DMS153 treated with DMSO at 0.1 percent for 48 hours (cell line): ENCODE data around the gene PLP2.
A peak's percentile ranks its signal among the peaks of the same experiment; 100 is the strongest.

Source experiments
- DNase-seq: peaks from one replicate; lab custom pipeline; 2025; ENCODE audit not compliant: unreplicated experiment; lab: John Stamatoyannopoulos, UW

PLP2 gene

GRCh38 chrX:49186125-49187027 is 14.7 kb downstream of the PLP2 start, which contains the start of gene PRICKLE3:
Gene PRICKLE3, minus strand, starts transcription at chrX:49186373. Its CDS starts 76 bp downstream, at chrX:49186297.
- no peak for DNase-seq

DNA sequence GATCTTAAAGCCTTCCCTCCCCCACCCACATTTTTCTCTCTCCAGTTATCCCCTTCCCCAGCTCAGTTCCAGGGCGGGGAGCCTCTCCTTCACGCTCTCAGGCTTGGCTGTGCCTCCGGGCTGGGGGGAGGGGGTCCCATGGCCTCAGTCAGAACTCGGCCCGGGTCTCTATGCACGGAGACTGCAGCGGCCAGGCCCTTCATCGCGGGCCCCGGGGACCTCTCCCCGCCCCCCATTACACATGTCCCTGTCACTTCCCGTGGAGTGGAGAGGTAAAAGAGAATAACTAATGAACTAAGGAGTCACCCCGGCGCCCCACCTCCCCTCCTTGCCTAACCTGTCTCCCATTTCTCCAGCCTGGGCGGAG is 15.3 kb downstream of the PLP2 start:
- no peak for DNase-seq

DNA sequence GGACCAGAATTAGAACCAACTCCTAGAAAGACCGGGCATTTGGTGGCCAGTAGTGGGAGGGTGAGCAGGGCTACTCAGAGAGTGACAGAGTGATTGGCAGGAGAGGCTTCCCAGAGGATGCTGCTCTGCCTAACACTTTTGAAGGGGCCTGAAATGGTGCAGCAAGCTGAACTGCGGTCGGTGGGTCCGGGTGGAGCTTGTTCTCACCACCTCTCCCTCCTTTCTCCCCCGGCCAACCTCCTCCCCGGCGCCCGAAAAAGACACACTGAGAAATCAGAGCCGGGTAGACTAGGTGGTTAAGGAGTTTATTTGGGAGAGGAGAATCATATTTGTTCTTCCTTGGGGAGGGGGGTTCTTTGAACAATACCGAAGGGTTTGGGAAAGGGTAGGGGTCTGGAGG is 15.8 kb downstream of the PLP2 start:
- DNase-seq, result no peak

- DNase-seq, result no peak
These were observed 16.9 kb downstream of the PLP2 start for GRCh38 chrX:49188468-49189076.

DNA sequence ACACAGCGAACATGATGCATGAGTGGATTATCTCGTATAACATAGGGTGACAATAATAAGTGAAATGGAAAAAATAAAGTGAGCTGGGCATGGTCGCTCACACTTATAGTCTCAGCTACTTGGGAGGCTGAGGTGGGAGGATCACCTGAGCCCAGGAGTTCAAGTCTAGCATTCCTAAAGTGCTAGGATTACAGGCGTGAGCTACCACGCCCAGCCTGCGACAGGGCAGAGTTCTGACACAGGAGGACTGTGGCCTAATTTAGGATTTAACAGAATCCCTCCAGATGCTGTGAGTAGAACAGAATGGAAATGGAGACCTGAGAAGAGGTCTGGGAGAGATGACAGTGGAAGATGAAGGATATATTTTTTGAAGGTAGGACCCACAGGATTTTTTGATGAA is 17.9 kb downstream of the PLP2 start:
- DNase-seq, result no peak

DNA sequence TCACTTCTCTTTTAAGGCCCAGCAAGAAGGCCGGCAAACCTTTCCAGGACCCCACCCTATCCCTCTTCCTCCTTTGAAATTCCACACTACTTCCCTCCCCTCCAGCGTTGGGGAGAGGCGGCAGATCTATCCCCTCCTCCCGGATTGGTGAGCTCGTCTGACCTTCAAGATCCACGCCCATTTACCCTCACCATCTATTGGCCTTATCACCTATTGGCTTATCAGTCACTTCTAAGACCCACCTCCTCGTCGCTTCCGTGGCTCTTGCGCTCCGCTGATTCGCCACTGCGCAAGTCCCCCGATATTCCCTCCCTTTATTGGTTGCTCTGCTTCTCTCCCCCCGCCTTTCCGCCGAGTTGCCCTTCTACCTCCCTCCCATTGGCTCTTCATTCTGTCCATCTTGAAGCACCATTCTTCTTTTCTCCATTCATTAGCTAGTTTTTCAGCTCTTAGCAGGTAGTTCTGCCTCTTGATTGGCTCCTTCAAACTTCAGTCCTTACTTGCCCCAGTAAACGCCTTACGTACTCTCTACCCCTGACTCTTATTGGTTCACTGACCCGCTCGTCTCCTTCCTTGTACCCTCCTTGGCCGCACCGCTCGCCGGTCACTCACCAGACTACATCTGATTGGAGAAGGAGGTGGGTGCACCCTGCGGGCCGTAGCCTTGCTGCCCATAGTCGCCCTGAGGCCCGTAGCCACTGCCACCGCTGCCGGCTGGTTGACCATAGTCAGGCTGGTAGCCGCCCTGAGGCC is 19.3 kb downstream of the PLP2 start:
- peak; percentile 90 for DNase-seq

DNA sequence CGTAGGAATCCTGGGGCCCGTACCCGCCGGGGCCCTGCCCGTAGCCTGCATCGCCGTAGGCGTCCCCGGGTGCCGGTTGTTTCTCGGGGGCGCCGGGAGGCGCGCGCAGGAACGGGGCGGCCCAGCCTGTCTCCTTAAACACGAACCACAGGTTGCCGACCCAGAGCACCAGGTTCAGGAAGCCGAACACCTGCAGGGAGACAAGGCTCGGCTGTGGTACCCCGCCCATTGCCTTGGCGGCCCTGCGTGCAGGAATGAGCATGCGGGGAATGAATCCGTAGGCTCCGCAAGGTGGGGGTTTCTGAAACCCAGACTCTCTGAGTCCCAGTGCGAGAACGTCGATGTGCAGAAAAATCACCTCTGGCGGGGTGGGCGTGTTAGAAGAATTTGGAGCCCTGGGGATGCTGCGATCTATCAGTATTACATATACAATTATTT is 19.9 kb downstream of the PLP2 start:
- no peak for DNase-seq

DNA sequence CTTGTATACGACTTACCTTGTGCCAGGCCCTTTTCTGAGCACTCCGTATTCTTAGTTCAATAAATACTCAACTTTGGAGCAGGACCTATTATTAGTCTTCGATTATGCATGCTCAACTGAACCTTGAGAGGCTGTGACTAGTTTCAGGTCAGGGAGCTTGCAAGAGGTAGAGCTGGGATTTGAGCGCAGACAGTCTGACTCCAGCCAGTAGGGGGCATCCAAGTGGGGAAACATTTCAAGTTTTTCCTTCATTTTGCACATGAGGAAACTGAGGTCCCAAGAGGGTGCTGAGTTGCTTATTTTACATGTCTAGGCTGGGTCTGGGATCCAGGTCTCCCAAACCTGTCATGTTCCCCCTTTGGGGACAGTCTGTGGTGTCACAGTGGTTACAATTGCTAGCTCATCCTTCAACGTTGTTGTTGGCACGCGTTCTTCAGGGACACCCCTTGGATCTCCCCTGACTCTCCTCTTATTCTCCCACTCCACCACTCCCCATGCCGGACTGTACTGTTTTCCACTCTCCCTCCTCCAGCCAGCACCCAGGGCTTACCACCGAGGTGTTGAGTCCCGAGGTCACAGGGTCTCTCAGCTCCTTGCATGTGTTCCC is 21.1 kb downstream of the PLP2 start:
- no peak for DNase-seq

GRCh38 chrX:49193542-49193964 is 21.9 kb downstream of the PLP2 start:
- DNase-seq, result no peak

- DNase-seq, result no peak
These were observed 25.9 kb downstream of the PLP2 start for GRCh38 chrX:49197543-49198087.

DNA sequence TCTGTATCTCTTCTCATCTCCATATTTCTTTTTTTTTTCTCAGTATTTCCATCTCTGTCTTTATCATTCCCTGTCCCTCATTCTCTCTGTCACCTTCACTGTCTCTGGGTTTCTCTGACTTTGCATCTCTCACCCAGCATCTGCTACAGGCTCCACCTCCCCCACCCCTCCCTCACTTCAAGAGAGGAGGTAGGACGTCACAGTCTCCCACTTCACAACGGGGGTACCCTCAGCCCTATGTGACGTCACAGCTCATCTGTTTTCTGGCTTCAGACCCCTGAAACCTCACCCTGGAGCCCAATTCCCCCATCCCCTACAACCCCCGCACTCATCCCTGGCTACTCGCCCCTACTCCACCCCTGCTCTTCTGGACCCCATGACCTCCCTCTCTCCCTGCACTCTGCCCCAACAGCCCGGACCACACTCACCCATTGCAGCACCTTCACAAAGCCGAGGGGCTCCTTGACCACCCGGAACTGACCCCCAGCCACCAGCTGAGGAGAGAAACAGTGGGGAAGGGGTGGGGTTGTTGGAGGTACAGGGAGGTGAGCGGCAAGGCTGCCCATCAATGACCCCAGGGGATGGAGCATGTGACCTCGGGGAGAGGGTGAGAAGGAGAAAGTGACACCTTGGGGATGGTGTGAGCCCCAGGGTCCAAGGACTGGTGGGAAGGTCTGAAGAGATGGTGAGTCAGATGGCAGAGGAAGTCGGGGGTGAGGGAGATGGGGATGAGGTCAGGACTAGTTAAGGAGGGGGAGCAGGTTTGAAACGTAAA is 27.0 kb downstream of the PLP2 start:
- DNase-seq, result no peak

GRCh38 chrX:49199315-49199595 is 27.6 kb downstream of the PLP2 start:
- DNase-seq, result no peak

DNA sequence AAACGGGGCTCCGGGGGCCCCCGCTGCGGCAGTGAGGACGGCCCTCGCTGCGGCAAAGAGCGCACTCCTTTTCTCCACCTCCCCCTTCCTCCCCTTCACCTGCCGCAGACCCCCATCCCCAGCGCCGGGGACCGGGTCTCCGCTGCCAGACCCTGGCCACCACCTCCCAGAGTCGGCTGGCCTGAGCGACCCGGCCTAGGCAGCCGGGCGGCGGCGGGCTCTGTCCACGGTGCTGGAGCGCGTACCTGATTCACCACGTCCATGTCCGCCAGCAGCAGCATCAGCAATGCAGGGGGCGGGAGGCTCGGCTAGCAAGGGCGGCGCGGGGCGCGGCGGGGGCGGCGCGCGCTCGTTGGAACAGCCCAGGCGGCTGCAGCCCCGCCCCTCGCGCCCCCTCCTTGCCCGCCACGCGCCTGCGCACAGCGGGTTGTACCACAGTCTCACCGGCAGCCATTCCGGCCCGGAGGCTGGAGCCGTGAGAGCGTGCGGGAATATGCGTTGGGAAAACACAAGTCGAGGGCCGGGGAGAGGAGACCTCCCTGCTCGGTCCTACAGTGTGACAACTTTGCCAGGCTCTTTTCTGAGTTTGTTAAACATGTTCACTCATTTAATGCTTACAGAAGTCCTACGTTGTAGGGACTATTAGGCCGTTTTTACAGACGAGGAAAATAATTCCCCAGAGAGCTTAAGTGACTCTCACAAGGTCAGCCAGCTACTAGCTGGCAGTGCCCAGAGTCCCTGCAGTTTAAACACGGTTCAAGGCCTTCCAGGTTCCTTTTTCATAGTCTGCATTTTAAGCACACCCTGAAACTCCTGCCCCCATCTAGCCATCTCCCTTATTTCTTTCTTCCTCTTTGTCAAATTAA is 28.4 kb downstream of the PLP2 start, which contains the start of gene SYP:
TSS of gene SYP (minus strand) at position 288 of the 866 bp plus-strand sequence. CDS start at position 281, 7 bp downstream.
- DNase-seq, result peak; percentile 31

DNA sequence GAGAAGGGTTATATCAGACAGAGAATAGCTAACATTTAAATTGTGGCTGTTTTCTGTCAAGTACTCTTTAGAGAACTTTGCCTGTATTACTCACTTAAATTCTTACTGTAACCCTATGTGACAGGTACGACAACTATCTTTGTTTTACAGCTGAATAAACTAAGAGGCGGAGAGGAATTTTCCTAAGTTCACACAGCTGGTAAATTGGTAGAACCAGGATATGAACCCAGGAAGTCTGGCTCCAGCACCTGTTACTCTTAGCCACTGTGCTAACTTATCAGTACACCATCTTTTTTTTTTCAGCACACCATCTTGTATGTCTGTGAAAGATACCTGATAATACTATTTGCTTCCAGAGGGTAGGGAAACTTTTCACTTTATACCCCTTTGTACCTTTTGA is 30.3 kb downstream of the PLP2 start:
- no peak for DNase-seq

GRCh38 chrX:49203536-49203935 is 31.8 kb downstream of the PLP2 start:
- no peak for DNase-seq

DNA sequence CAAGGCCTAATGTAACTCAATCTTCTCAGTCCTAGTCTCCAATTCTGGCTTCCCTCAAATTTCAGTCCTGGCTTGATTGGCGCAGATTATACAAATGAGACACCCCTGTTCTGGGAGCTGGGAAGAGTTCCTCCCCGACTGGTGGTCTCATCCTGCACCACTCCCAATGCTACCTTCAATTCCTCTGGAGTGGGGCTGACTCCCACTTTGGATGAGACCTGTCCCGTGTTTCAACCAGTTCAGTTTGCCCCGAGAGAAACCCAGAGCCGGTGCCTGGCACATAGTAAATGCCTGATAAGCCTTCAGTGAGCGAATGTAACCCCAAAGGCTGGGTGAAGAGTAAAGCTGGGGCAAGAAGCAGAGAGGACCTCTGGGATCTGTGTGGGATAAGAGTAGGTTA is 32.3 kb downstream of the PLP2 start:
- DNase-seq, result no peak

GRCh38 chrX:49204709-49205108 is 33.0 kb downstream of the PLP2 start:
- DNase-seq, result no peak

DNA sequence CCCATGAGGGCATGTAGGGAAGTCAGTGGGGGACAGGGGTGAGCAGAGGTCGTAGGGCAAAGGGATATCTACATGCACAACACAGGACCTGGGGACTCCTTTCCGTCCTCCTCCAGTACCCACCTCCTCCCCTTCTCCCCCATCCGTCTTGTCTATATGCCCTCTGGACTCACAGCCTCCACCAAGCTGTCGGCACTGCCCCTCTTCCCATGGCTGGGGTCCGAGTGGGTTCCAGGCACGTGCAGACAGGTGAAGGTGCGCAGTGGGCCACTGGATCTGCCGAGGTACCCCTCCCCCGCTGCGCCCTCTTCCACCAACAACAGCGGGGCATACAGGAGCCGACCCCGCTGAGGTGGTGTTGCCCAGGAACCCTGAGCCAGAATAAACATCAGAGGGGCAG is 33.7 kb downstream of the PLP2 start:
- no peak for DNase-seq

DNA sequence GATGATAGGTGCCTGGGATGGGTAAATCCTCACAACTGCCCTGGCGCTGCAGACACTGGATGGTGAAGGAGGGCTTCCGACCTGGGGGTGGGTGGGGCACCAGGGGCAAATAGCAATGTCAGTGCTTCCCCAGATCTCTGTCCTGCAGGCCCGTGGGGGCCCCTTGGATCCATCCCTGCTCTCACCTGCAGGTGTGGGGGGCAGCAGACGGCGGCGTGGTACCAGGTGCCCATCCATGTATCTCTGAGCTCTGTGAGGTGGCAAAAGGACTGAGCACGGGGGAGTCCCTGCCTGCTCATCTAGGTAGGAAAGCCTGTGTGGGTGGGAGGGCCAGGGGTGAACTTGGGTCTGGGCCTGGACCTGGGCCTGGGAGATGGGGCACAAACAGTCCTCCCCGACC is 34.8 kb downstream of the PLP2 start:
- DNase-seq, result no peak
